Fibroblast of skin of abdomen (primary cell): ENCODE results near the gene LETM1.
A peak's percentile ranks its signal among the peaks of the same experiment; 100 is the strongest.

ENCODE experiments used
- DNase-seq: peaks from one replicate; pipeline ENCODE4 v3.0.0-alpha.2; 2013

The LETM1 gene

GRCh38 chr4:1825326-1825725, 30.6 kb downstream of the LETM1 start:
- no peak for DNase-seq

- no peak for DNase-seq
These were observed 31.2 kb downstream of the LETM1 start for GRCh38 chr4:1824746-1825145.

GRCh38 chr4:1823545-1823932, 32.4 kb downstream of the LETM1 start:
- no peak for DNase-seq

- DNase-seq: no peak
These were observed 33.1 kb downstream of the LETM1 start for GRCh38 chr4:1822568-1823544.

- no peak for DNase-seq
These were observed 34.0 kb downstream of the LETM1 start for GRCh38 chr4:1821679-1822567.

GRCh38 chr4:1819816-1820215, 36.1 kb downstream of the LETM1 start:
- DNase-seq: no peak

- no peak for DNase-seq
These were observed 36.7 kb downstream of the LETM1 start for GRCh38 chr4:1819284-1819683.

- no peak for DNase-seq
These were observed 39.7 kb downstream of the LETM1 start for GRCh38 chr4:1815997-1816860.

GRCh38 chr4:1815096-1815996, 40.6 kb downstream of the LETM1 start:
- DNase-seq: no peak

GRCh38 chr4:1814453-1814852, 41.5 kb downstream of the LETM1 start:
- DNase-seq: no peak

GRCh38 chr4:1813915-1814314, 42.0 kb downstream of the LETM1 start:
- DNase-seq: no peak

- no peak for DNase-seq
These were observed 42.7 kb downstream of the LETM1 start for GRCh38 chr4:1813231-1813630.

GRCh38 chr4:1812720-1813119, 43.2 kb downstream of the LETM1 start:
- no peak for DNase-seq

- no peak for DNase-seq
These were observed 45.2 kb downstream of the LETM1 start for GRCh38 chr4:1810765-1811164.

- peak; percentile 49 for DNase-seq
These were observed 46.0 kb downstream of the LETM1 start for GRCh38 chr4:1809754-1810502.

- no peak for DNase-seq
These were observed 46.9 kb downstream of the LETM1 start for GRCh38 chr4:1808851-1809753.

- DNase-seq: no peak
These were observed 47.6 kb downstream of the LETM1 start for GRCh38 chr4:1808396-1808795.

GRCh38 chr4:1807332-1807777, 48.6 kb downstream of the LETM1 start:
- no peak for DNase-seq

- no peak for DNase-seq
These were observed 49.2 kb downstream of the LETM1 start for GRCh38 chr4:1806596-1807331.
